Prostate gland (tissue), 2 donors: Measurements from ENCODE around the gene HLA-E.

Experiments used
- CTCF ChIP-seq, 4 experiments: fragments of 200-600 bp in 2 of 4; fragments of 450-650 bp in 2 of 4; sonication (generic) in 2 of 4; IDR thresholded peaks; 1 replicate in 3 of 4; 2 replicates in 1 of 4; pipeline ENCODE4 v1.5.1; 2016 to 2019; ENCODE audit warnings: antibody characterized with exemption in 4 of 4, mild to moderate bottlenecking in 2 of 4, moderate library complexity in 2 of 4
- POLR2A ChIP-seq: fragments of 450-650 bp; IDR thresholded peaks from one replicate; pipeline ENCODE4 v1.6.1; 2016; ENCODE audit warnings: antibody characterized with exemption, mild to moderate bottlenecking
- POLR2AphosphoS5 ChIP-seq: sonication (generic); formaldehyde crosslinking; IDR thresholded peaks from one replicate; pipeline ENCODE4 v1.6.1; 2017; ENCODE audit warnings: antibody characterized with exemption

- TF ChIP-seq POLR2A: no peak
- no peak for TF ChIP-seq POLR2AphosphoS5
- no peak for TF ChIP-seq CTCF (IDR thresholded peaks at IDR 0.05)
These were observed 21.3 kb downstream of the HLA-E start for GRCh38 chr6:30510419-30511168.
